GM12801 (cell line): ENCODE measurements around the gene FAM222A.

Experiments
- TF ChIP-seq, protein P1 (sequence below): IDR thresholded peaks from one replicate; pipeline ENCODE4 v1.5.1; 2011; ENCODE audit warnings: control low read depth; ENCODE audit not compliant: insufficient read length; ENCODE audit errors: extremely low read depth

Gene FAM222A

GRCh38 chr12:109675411-109675810, 38.2 kb upstream of the FAM222A start:
- TF ChIP-seq, protein P1, sequence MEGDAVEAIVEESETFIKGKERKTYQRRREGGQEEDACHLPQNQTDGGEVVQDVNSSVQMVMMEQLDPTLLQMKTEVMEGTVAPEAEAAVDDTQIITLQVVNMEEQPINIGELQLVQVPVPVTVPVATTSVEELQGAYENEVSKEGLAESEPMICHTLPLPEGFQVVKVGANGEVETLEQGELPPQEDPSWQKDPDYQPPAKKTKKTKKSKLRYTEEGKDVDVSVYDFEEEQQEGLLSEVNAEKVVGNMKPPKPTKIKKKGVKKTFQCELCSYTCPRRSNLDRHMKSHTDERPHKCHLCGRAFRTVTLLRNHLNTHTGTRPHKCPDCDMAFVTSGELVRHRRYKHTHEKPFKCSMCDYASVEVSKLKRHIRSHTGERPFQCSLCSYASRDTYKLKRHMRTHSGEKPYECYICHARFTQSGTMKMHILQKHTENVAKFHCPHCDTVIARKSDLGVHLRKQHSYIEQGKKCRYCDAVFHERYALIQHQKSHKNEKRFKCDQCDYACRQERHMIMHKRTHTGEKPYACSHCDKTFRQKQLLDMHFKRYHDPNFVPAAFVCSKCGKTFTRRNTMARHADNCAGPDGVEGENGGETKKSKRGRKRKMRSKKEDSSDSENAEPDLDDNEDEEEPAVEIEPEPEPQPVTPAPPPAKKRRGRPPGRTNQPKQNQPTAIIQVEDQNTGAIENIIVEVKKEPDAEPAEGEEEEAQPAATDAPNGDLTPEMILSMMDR, result no peak

DNA sequence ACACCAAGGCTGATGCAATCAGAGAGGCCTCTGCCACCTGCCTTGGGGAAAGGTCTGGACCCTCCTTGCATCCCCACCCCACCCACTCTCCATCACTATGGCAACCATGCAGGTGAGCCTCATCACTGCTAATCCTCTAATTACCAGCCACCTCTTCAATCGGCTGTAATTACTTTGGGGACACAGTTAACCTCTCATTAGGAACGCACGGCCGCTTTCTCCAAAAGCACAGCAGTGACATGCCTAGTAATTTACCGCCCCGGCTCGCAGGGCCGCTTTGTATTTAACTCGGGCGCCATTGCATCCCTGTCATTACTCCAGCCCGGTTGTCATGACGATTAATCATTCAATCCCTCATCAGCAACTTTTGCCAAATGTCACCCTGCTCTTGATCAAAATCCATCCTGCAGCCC, 36.3 kb upstream of the FAM222A start:
- TF ChIP-seq, protein P1, result no peak

GRCh38 chr12:109678719-109679118, 34.9 kb upstream of the FAM222A start:
- TF ChIP-seq, protein P1, result no peak

DNA sequence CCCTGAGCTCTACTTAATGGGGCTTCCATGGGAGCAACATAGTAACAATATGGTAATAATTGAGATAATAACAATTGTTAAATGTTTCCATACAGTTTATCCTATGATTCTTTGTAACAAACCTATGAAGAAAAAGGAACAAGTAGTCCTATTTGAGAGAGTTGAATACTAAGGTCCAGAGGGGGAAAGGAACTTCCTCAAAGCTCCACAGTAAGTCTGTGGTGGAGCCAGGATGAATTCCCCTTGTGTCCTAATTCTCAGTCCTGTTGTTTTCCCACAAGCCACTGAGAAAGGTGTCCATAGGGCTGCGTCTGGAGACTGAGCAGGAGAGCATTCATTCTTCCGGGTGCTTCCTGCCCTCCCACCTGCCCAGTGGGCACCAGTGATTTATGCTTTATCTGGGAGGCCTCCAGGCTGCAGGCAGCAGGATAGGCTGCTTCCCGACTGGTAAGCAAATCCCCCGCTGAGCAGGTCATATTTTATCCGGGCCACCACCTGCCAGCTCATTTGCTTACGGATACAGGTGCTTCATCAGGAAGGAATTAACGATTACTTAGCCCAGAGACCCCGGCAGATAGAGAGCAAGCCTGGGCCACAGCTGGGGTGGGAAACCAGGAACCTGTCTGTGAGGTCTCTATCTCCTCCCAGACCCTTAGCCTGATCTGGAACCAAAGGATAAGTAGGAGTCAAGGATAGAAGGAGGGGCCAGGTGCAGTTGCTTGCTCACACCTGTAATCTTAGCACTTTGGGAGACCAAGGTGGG, 33.9 kb upstream of the FAM222A start:
- TF ChIP-seq, protein P1, result no peak

DNA sequence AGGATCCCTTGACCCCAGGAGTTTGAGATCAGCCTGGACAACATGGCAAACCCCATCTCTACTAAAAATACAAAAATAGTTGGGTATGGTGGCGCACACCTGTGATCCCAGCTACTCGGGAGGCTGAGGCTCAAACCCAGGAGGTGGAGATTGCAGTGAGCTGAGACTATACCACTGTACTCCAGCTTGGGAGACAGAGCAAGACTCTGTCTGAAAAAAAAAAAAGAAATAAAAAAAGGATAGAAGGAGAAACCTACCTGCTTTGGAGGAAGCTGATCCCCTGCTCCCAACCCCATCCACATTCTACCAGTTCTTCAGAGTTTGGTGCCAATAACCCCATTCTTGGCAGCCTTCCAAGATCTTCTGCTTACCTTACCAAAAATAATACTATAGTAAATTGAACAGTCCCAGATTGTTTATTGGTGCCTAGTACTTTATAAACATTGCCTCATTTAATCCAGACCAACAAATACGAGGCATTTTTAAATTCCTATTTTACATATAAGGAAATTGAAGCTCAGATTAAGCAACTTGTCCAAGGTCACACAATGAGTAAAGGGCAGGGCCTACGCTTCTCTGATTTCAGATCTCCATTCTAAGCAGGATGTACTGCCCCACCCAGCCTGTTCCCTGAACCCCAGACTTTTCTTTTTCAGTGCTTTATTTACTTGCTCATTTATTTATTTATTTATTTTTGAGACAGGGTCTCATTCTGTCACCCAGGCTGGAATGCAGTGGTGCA, 33.2 kb upstream of the FAM222A start:
- TF ChIP-seq, protein P1, result no peak

- TF ChIP-seq, protein P1, result no peak
Observed at GRCh38 chr12:109681986-109682707, 31.5 kb upstream of the FAM222A start.

GRCh38 chr12:109682708-109683060, 30.9 kb upstream of the FAM222A start:
- TF ChIP-seq, protein P1, result no peak
